ENCODE measurements around the gene MMP15.

DNA sequence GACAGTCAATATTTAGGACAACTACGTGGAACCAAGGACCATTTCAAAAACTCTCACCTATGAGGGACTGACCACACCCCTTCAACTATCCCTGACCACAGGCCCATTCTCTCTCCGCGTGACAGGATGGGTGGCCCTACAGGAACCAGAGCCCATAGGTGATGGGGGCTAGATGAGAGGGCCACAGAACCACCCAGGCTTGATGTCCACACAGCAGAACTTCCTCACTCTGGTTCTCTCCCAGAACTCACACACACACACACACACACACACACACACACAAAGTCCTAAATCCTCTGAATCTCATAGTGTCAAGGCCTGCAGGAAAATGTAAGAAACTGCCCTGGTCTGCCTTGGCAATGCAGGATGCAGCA, 26.6 kb upstream of the MMP15 start:
- TF ChIP-seq POLR2A (IDR thresholded peaks at IDR 0.05; ENCODE audit: low read depth, low read length) (no peak), POLR2AphosphoS5 (IDR thresholded peaks at IDR 0.05; ENCODE audit: low read depth, low read length) (no peak), TAF1 (IDR thresholded peaks at IDR 0.05; ENCODE audit: borderline replicate concordance, low read depth, low read length) (no peak)

Data from GM12892 (cell line).